Trophoblast cell (in vitro differentiated cells and primary cell): ENCODE measurements around the gene CAPNS2.

ENCODE experiments used
- DNase-seq, 2 donors: peaks; one replicate each; pipeline ENCODE4 v3.0.0-alpha.2; 2016
- H2AFZ ChIP-seq: 2 replicates; pipeline ENCODE4 v1.6.1; 2013; ENCODE audit warnings: low read length, moderate library complexity, mild to moderate bottlenecking; ENCODE audit not compliant: insufficient read depth, poor library complexity
- H2AK5ac ChIP-seq: 2 replicates; pipeline ENCODE4 v1.6.1; 2013; ENCODE audit warnings: mild to moderate bottlenecking, low read length
- H2BK120ac ChIP-seq: 2 replicates; pipeline ENCODE4 v1.6.1; 2013; ENCODE audit warnings: low read length, mild to moderate bottlenecking, moderate library complexity; ENCODE audit not compliant: insufficient read depth, poor library complexity
- H2BK12ac ChIP-seq: 2 replicates; pipeline ENCODE4 v1.6.1; 2013; ENCODE audit warnings: mild to moderate bottlenecking, low read length, moderate library complexity
- H2BK5ac ChIP-seq: 2 replicates; pipeline ENCODE4 v1.6.1; 2013; ENCODE audit warnings: low read length, low read depth, moderate library complexity, mild to moderate bottlenecking; ENCODE audit not compliant: poor library complexity
- H3K14ac ChIP-seq: 2 replicates; pipeline ENCODE4 v1.6.1; 2013; ENCODE audit warnings: mild to moderate bottlenecking, low read length
- H3K18ac ChIP-seq: 2 replicates; pipeline ENCODE4 v1.6.1; 2013; ENCODE audit warnings: mild to moderate bottlenecking, low read length
- H3K23ac ChIP-seq: 2 replicates; pipeline ENCODE4 v1.6.1; 2013; ENCODE audit warnings: low read length
- H3K27ac ChIP-seq: 2 replicates; pipeline ENCODE4 v1.5.1; 2013; ENCODE audit warnings: low read depth, mild to moderate bottlenecking, inconsistent platforms, low read length, moderate library complexity
- H3K27me3 ChIP-seq: 2 replicates; pipeline ENCODE4 v1.6.1; 2013; ENCODE audit warnings: inconsistent platforms, mild to moderate bottlenecking, low read length, moderate library complexity; ENCODE audit not compliant: insufficient read depth
- H3K36me3 ChIP-seq, 2 experiments: 1 replicate in 1 of 2; 2 replicates in 1 of 2; pipeline ENCODE4 v1.6.1; 2013; ENCODE audit warnings: low read length in 2 of 2, mild to moderate bottlenecking in 2 of 2, moderate library complexity in 1 of 2; ENCODE audit not compliant: insufficient read depth in 2 of 2, control insufficient read depth in 1 of 2
- H3K4ac ChIP-seq: 2 replicates; pipeline ENCODE4 v1.6.1; 2013; ENCODE audit warnings: low read depth, mild to moderate bottlenecking, low read length, moderate library complexity
- H3K4me1 ChIP-seq, 2 experiments: 1 replicate in 1 of 2; 2 replicates in 1 of 2; pipeline ENCODE4 v1.6.1; 2013; ENCODE audit warnings: low read length in 2 of 2, mild to moderate bottlenecking in 2 of 2, moderate library complexity in 1 of 2; ENCODE audit not compliant: insufficient read depth in 2 of 2, control insufficient read depth in 1 of 2
- H3K4me2 ChIP-seq: 2 replicates; pipeline ENCODE4 v1.6.1; 2013; ENCODE audit warnings: inconsistent platforms, mild to moderate bottlenecking, low read length, moderate library complexity
- H3K4me3 ChIP-seq: 2 replicates; pipeline ENCODE4 v1.5.1; 2013; ENCODE audit warnings: mild to moderate bottlenecking, low read depth, low read length, inconsistent platforms
- H3K79me1 ChIP-seq: one replicate; pipeline ENCODE4 v1.6.1; 2013; ENCODE audit warnings: low read length
- H3K79me2 ChIP-seq: 2 replicates; pipeline ENCODE4 v1.6.1; 2013; ENCODE audit warnings: low read length, mild to moderate bottlenecking; ENCODE audit not compliant: control insufficient read depth, insufficient read depth, poor library complexity
- H3K9ac ChIP-seq: 2 replicates; pipeline ENCODE4 v1.6.1; 2013; ENCODE audit warnings: mild to moderate bottlenecking, low read length
- H3K9me3 ChIP-seq: 2 replicates; pipeline ENCODE4 v1.6.1; 2013; ENCODE audit warnings: low read depth, mild to moderate bottlenecking, control low read depth, inconsistent platforms, low read length; ENCODE audit not compliant: insufficient read depth
- H4K12ac ChIP-seq: 2 replicates; pipeline ENCODE4 v1.6.1; 2013; ENCODE audit warnings: low read depth, mild to moderate bottlenecking, low read length, moderate library complexity
- H4K8ac ChIP-seq: 2 replicates; pipeline ENCODE4 v1.6.1; 2013; ENCODE audit warnings: low read depth, mild to moderate bottlenecking, low read length, moderate library complexity
- H4K91ac ChIP-seq: one replicate; pipeline ENCODE4 v1.6.1; 2013; ENCODE audit warnings: low read depth, mild to moderate bottlenecking, low read length, moderate library complexity
- WGBS: extraction: QIAGEN DNeasy Blood & Tissue Kit; methylation state at CpG from one replicate; pipeline ENCODE4 v1.1.7; 2013; ENCODE audit warnings: missing lambda C conversion rate; ENCODE audit not compliant: insufficient read length, insufficient coverage; ENCODE audit errors: extremely low coverage; 5-methylcytosine and 5-hydroxymethylcytosine counted together

Gene CAPNS2

GRCh38 chr16:55588799-55589198, 22.3 kb downstream of the CAPNS2 start:
- H2BK12ac ChIP-seq: no peak overlapping the region

GRCh38 chr16:55592306-55592705, 25.8 kb downstream of the CAPNS2 start:
- Histone ChIP-seq H3K14ac (no peak overlapping the region), H3K9ac (no peak overlapping the region), H3K27ac (no peak overlapping the region), H3K79me1 (no peaks in the 10 kb centered on the region), H3K4me3 (no peak overlapping the region), H2BK5ac (no peak overlapping the region), H3K4me1 (no peaks in the 10 kb centered on the region), H3K9me3 (no peaks in the 10 kb centered on the region), H4K12ac (no peak overlapping the region), H2BK120ac (no peak overlapping the region), H2AFZ (no peak overlapping the region), H3K23ac (no peak overlapping the region), H2BK12ac (no peak overlapping the region), H3K27me3 (no peaks in the 10 kb centered on the region), H3K18ac (no peak overlapping the region), H3K79me2 (no peaks in the 10 kb centered on the region), H4K91ac (no peak overlapping the region), H2AK5ac (no peak overlapping the region), H3K4me2 (no peak overlapping the region), H3K4ac (no peak overlapping the region), H4K8ac (no peak overlapping the region), H3K36me3 (no peaks in the 10 kb centered on the region)
- DNase-seq: no peak

More at GRCh38 chr16:55588799-55589198, 22.3 kb downstream of the CAPNS2 start:
- no peaks in the 10 kb centered on the region for H3K79me1 ChIP-seq
- no peak overlapping the region for H4K12ac ChIP-seq
- no peak overlapping the region for H3K23ac ChIP-seq
- no peak overlapping the region for H3K4ac ChIP-seq
- no peak overlapping the region for H3K14ac ChIP-seq
- no peak overlapping the region for H3K4me2 ChIP-seq
- no peak overlapping the region for H4K91ac ChIP-seq
- no peak overlapping the region for H3K9ac ChIP-seq
- no peak overlapping the region for H4K8ac ChIP-seq
- H3K9me3 ChIP-seq: no peaks in the 10 kb centered on the region
- DNase-seq: no peak
- no peaks in the 10 kb centered on the region for H3K27me3 ChIP-seq
- no peak overlapping the region for H3K27ac ChIP-seq
- no peak overlapping the region for H2BK5ac ChIP-seq
- H2BK120ac ChIP-seq: no peak overlapping the region
- no CpG with 5 or more reads among the region's 6 CpGs for WGBS
- no peak overlapping the region for H3K18ac ChIP-seq
- H2AK5ac ChIP-seq: no peak overlapping the region
- no peaks in the 10 kb centered on the region for H3K79me2 ChIP-seq
- no peaks in the 10 kb centered on the region for H3K4me1 ChIP-seq
- no peak overlapping the region for H2AFZ ChIP-seq
- no peak overlapping the region for H3K4me3 ChIP-seq
- H3K36me3 ChIP-seq: peaks cover 2 to 4% of the 10 kb centered on the region in 2 experiments

DNA sequence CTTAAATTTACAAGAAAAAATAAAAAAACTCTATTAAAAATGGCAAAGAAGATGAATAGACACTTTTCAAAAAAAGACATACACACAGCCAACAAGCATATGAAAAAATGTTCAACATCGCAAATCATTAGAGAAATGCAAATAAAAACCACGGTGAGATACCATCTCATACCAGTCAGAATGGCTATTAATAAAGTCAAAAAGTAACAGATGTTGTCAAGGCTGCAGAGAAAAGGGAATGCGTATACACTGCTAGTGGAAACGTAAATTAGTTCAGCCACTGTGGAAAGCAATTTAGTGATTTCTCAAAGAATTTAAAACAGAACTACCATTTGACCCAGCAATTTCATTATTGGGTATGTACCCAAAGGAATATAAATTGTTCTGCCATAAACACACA, 31.4 kb downstream of the CAPNS2 start:
- no peak overlapping the region for H4K91ac ChIP-seq
- H3K4me3 ChIP-seq: no peak overlapping the region
- DNase-seq: no peak
- no peaks in the 10 kb centered on the region for H3K79me2 ChIP-seq
- no peak overlapping the region for H2BK120ac ChIP-seq
- no peaks in the 10 kb centered on the region for H3K79me1 ChIP-seq
- no peak overlapping the region for H3K18ac ChIP-seq
- no peaks in the 10 kb centered on the region for H3K4me1 ChIP-seq
- H2AK5ac ChIP-seq: no peak overlapping the region
- H3K9me3 ChIP-seq: no peaks in the 10 kb centered on the region
- no peak overlapping the region for H4K8ac ChIP-seq
- H3K14ac ChIP-seq: no peak overlapping the region
- H3K9ac ChIP-seq: no peak overlapping the region
- no peak overlapping the region for H3K4ac ChIP-seq
- no CpG with 5 or more reads among the region's 4 CpGs for WGBS
- no peaks in the 10 kb centered on the region for H3K27me3 ChIP-seq
- no peak overlapping the region for H2BK12ac ChIP-seq
- H3K4me2 ChIP-seq: no peak overlapping the region
- H2AFZ ChIP-seq: no peak overlapping the region
- H3K36me3 ChIP-seq: no peaks in the 10 kb centered on the region
- no peak overlapping the region for H3K23ac ChIP-seq
- no peak overlapping the region for H4K12ac ChIP-seq
- H3K27ac ChIP-seq: no peak overlapping the region
- no peak overlapping the region for H2BK5ac ChIP-seq

- no peaks in the 10 kb centered on the region for H3K79me2 ChIP-seq
- H3K18ac ChIP-seq: no peak overlapping the region
- H3K27ac ChIP-seq: no peak overlapping the region
- no peak overlapping the region for H3K23ac ChIP-seq
- no peak overlapping the region for H4K91ac ChIP-seq
- H2AFZ ChIP-seq: no peak overlapping the region
- H2AK5ac ChIP-seq: no peak overlapping the region
- no peak overlapping the region for H3K4me3 ChIP-seq
- no peak overlapping the region for H3K14ac ChIP-seq
- H3K4me2 ChIP-seq: no peak overlapping the region
- no peak overlapping the region for H4K12ac ChIP-seq
- no peaks in the 10 kb centered on the region for H3K36me3 ChIP-seq
- no peaks in the 10 kb centered on the region for H3K4me1 ChIP-seq
- WGBS: no CpG with 5 or more reads among the region's 4 CpGs
- no peak overlapping the region for H3K9ac ChIP-seq
- H3K79me1 ChIP-seq: no peaks in the 10 kb centered on the region
- no peak overlapping the region for H2BK120ac ChIP-seq
- DNase-seq: no peak
- no peaks in the 10 kb centered on the region for H3K9me3 ChIP-seq
- no peak overlapping the region for H3K4ac ChIP-seq
- H2BK12ac ChIP-seq: no peak overlapping the region
- no peak overlapping the region for H4K8ac ChIP-seq
- no peaks in the 10 kb centered on the region for H3K27me3 ChIP-seq
- no peak overlapping the region for H2BK5ac ChIP-seq
These were observed 39.4 kb downstream of the CAPNS2 start for GRCh38 chr16:55605754-55606336.
